ENCODE data around the gene ABTB2.
A peak's percentile ranks its signal among the peaks of the same experiment; 100 is the strongest.

The ABTB2 gene

GRCh38 chr11:34300926-34301295, 56.9 kb downstream of the ABTB2 start:
- no peak overlapping the region for H3K4me3 ChIP-seq (ENCODE audit: low read length in 2 of 2)
- no peak overlapping the region for H4K8ac ChIP-seq (ENCODE audit: low read depth, low read length)
- no peak overlapping the region for H3K4me2 ChIP-seq (ENCODE audit: insufficient read depth, low read length, poor library complexity, severe bottlenecking)
- H3K23ac ChIP-seq (ENCODE audit: low read depth, low read length, poor library complexity): no peak overlapping the region
- H4K91ac ChIP-seq (ENCODE audit: low read depth, low read length, poor library complexity): no peak overlapping the region
- peak overlapping the region; percentile 19 for H2AFZ ChIP-seq (ENCODE audit: low read length)
- H3K14ac ChIP-seq (ENCODE audit: low read length): no peak overlapping the region
- H3K9ac ChIP-seq (ENCODE audit: low read depth, low read length, poor library complexity): no peak overlapping the region
- H3K79me1 ChIP-seq (ENCODE audit: low read depth, low read length): no peaks in the 10 kb centered on the region
- no peaks in the 10 kb centered on the region for H3K36me3 ChIP-seq (replicated peaks in 1 of 2; ENCODE audit: control insufficient read depth in 2 of 2, insufficient read depth in 2 of 2, low read length in 2 of 2)
- H3K4me1 ChIP-seq (ENCODE audit: control insufficient read depth in 2 of 2, insufficient read depth in 1 of 2, low read depth in 1 of 2, low read length in 2 of 2): peaks cover 5 to 13% of the 10 kb centered on the region in 2 donors
- H3K27me3 ChIP-seq (ENCODE audit: control insufficient read depth in 3 of 3, insufficient read depth in 3 of 3, low read depth in 1 of 3, low read length in 3 of 3): no peaks in the 10 kb centered on the region
- no peak overlapping the region for H2AK5ac ChIP-seq (ENCODE audit: low read depth, low read length)
- no peak overlapping the region for H3K4ac ChIP-seq (ENCODE audit: low read length)
- no peak overlapping the region for H2BK120ac ChIP-seq (ENCODE audit: low read depth, low read length)
- WGBS, 2 donors (ENCODE audit: extremely low coverage in 2 of 2, insufficient read length in 2 of 2, insufficient replicate concordance in 1 of 2): no CpG with 5 or more reads among the region's 3 CpGs
- H3K18ac ChIP-seq (ENCODE audit: low read length): no peak overlapping the region
- no peak overlapping the region for H2BK12ac ChIP-seq (ENCODE audit: low read length)
- no peak overlapping the region for H2BK15ac ChIP-seq (ENCODE audit: low read length)
- H3K9me3 ChIP-seq (replicated peaks in 1 of 2; ENCODE audit: control insufficient read depth in 2 of 2, insufficient read depth in 1 of 2, low read depth in 1 of 2, low read length in 2 of 2): no peaks in the 10 kb centered on the region
- no peak for DNase-seq (ENCODE audit: low spot score)
- H2BK5ac ChIP-seq (ENCODE audit: low read length): no peak overlapping the region
- H3K27ac ChIP-seq (replicated peaks; ENCODE audit: low read length): no peak overlapping the region

GRCh38 chr11:34300026-34300925, 57.5 kb downstream of the ABTB2 start:
- Histone ChIP-seq H2BK15ac (ENCODE audit: low read length) (no peak overlapping the region), H3K27me3 (ENCODE audit: control insufficient read depth in 3 of 3, insufficient read depth in 3 of 3, low read depth in 1 of 3, low read length in 3 of 3) (no peaks in the 10 kb centered on the region), H2AK5ac (ENCODE audit: low read depth, low read length) (no peak overlapping the region), H3K27ac (replicated peaks; ENCODE audit: low read length) (no peak overlapping the region), H3K9ac (ENCODE audit: low read depth, low read length, poor library complexity) (no peak overlapping the region), H3K4me1 (ENCODE audit: control insufficient read depth in 2 of 2, insufficient read depth in 1 of 2, low read depth in 1 of 2, low read length in 2 of 2) (peaks cover 5 to 13% of the 10 kb centered on the region in 2 donors), H3K9me3 (replicated peaks in 1 of 2; ENCODE audit: control insufficient read depth in 2 of 2, insufficient read depth in 1 of 2, low read depth in 1 of 2, low read length in 2 of 2) (no peaks in the 10 kb centered on the region), H4K8ac (ENCODE audit: low read depth, low read length) (no peak overlapping the region), H2BK5ac (ENCODE audit: low read length) (no peak overlapping the region), H3K4me3 (ENCODE audit: low read length in 2 of 2) (no peak overlapping the region), H3K36me3 (replicated peaks in 1 of 2; ENCODE audit: control insufficient read depth in 2 of 2, insufficient read depth in 2 of 2, low read length in 2 of 2) (no peaks in the 10 kb centered on the region), H3K23ac (ENCODE audit: low read depth, low read length, poor library complexity) (no peak overlapping the region), H3K14ac (ENCODE audit: low read length) (no peak overlapping the region), H3K79me1 (ENCODE audit: low read depth, low read length) (no peaks in the 10 kb centered on the region), H3K18ac (ENCODE audit: low read length) (no peak overlapping the region), H3K4ac (ENCODE audit: low read length) (no peak overlapping the region), H2AFZ (ENCODE audit: low read length) (peak overlapping the region; percentile 25), H2BK120ac (ENCODE audit: low read depth, low read length) (peak overlapping the region; percentile 62), H3K4me2 (ENCODE audit: insufficient read depth, low read length, poor library complexity, severe bottlenecking) (no peak overlapping the region), H2BK12ac (ENCODE audit: low read length) (no peak overlapping the region), H4K91ac (ENCODE audit: low read depth, low read length, poor library complexity) (no peak overlapping the region)
- no peak for DNase-seq (ENCODE audit: low spot score)
- no CpG with 5 or more reads among the region's 11 CpGs for WGBS, 2 donors (ENCODE audit: extremely low coverage in 2 of 2, insufficient read length in 2 of 2, insufficient replicate concordance in 1 of 2)

GRCh38 chr11:34299284-34299972, 58.4 kb downstream of the ABTB2 start:
- Histone ChIP-seq H4K91ac (ENCODE audit: low read depth, low read length, poor library complexity) (no peak overlapping the region), H3K36me3 (replicated peaks in 1 of 2; ENCODE audit: control insufficient read depth in 2 of 2, insufficient read depth in 2 of 2, low read length in 2 of 2) (no peaks in the 10 kb centered on the region), H3K4me2 (ENCODE audit: insufficient read depth, low read length, poor library complexity, severe bottlenecking) (no peak overlapping the region), H3K27me3 (ENCODE audit: control insufficient read depth in 3 of 3, insufficient read depth in 3 of 3, low read depth in 1 of 3, low read length in 3 of 3) (no peaks in the 10 kb centered on the region), H2BK15ac (ENCODE audit: low read length) (no peak overlapping the region), H2BK5ac (ENCODE audit: low read length) (no peak overlapping the region), H3K4ac (ENCODE audit: low read length) (no peak overlapping the region), H2AFZ (ENCODE audit: low read length) (peak overlapping the region; percentile 25), H3K9ac (ENCODE audit: low read depth, low read length, poor library complexity) (no peak overlapping the region), H4K8ac (ENCODE audit: low read depth, low read length) (no peak overlapping the region), H3K4me3 (ENCODE audit: low read length in 2 of 2) (no peak overlapping the region), H2BK120ac (ENCODE audit: low read depth, low read length) (peak overlapping the region; percentile 62), H3K4me1 (ENCODE audit: control insufficient read depth in 2 of 2, insufficient read depth in 1 of 2, low read depth in 1 of 2, low read length in 2 of 2) (peaks cover 5 to 13% of the 10 kb centered on the region in 2 donors), H3K9me3 (replicated peaks in 1 of 2; ENCODE audit: control insufficient read depth in 2 of 2, insufficient read depth in 1 of 2, low read depth in 1 of 2, low read length in 2 of 2) (no peaks in the 10 kb centered on the region), H3K23ac (ENCODE audit: low read depth, low read length, poor library complexity) (no peak overlapping the region), H3K27ac (replicated peaks; ENCODE audit: low read length) (peak overlapping the region; percentile 9), H3K18ac (ENCODE audit: low read length) (peak overlapping the region; percentile 41), H3K14ac (ENCODE audit: low read length) (no peak overlapping the region), H3K79me1 (ENCODE audit: low read depth, low read length) (no peaks in the 10 kb centered on the region), H2AK5ac (ENCODE audit: low read depth, low read length) (no peak overlapping the region), H2BK12ac (ENCODE audit: low read length) (no peak overlapping the region)
- peak; percentile 21 for DNase-seq (ENCODE audit: low spot score)
- no CpG with 5 or more reads among the region's 11 CpGs for WGBS, 2 donors (ENCODE audit: extremely low coverage in 2 of 2, insufficient read length in 2 of 2, insufficient replicate concordance in 1 of 2)

- Histone ChIP-seq H3K4me2 (ENCODE audit: insufficient read depth, low read length, poor library complexity, severe bottlenecking) (no peak overlapping the region), H3K27me3 (ENCODE audit: control insufficient read depth in 3 of 3, insufficient read depth in 3 of 3, low read depth in 1 of 3, low read length in 3 of 3) (no peaks in the 10 kb centered on the region), H3K18ac (ENCODE audit: low read length) (no peak overlapping the region), H3K14ac (ENCODE audit: low read length) (no peak overlapping the region), H2AFZ (ENCODE audit: low read length) (no peak overlapping the region), H2BK5ac (ENCODE audit: low read length) (no peak overlapping the region), H3K36me3 (replicated peaks in 1 of 2; ENCODE audit: control insufficient read depth in 2 of 2, insufficient read depth in 2 of 2, low read length in 2 of 2) (no peaks in the 10 kb centered on the region), H4K8ac (ENCODE audit: low read depth, low read length) (no peak overlapping the region), H3K4me3 (ENCODE audit: low read length in 2 of 2) (no peak overlapping the region), H2BK120ac (ENCODE audit: low read depth, low read length) (no peak overlapping the region), H3K79me1 (ENCODE audit: low read depth, low read length) (no peaks in the 10 kb centered on the region), H3K9me3 (replicated peaks in 1 of 2; ENCODE audit: control insufficient read depth in 2 of 2, insufficient read depth in 1 of 2, low read depth in 1 of 2, low read length in 2 of 2) (no peaks in the 10 kb centered on the region), H3K4ac (ENCODE audit: low read length) (no peak overlapping the region), H3K27ac (replicated peaks; ENCODE audit: low read length) (no peak overlapping the region), H4K91ac (ENCODE audit: low read depth, low read length, poor library complexity) (no peak overlapping the region), H3K9ac (ENCODE audit: low read depth, low read length, poor library complexity) (no peak overlapping the region), H3K4me1 (ENCODE audit: control insufficient read depth in 2 of 2, insufficient read depth in 1 of 2, low read depth in 1 of 2, low read length in 2 of 2) (peaks cover 5 to 13% of the 10 kb centered on the region in 2 donors), H2BK15ac (ENCODE audit: low read length) (no peak overlapping the region), H2AK5ac (ENCODE audit: low read depth, low read length) (no peak overlapping the region), H3K23ac (ENCODE audit: low read depth, low read length, poor library complexity) (no peak overlapping the region), H2BK12ac (ENCODE audit: low read length) (no peak overlapping the region)
- no CpG with 5 or more reads among the region's 2 CpGs for WGBS, 2 donors (ENCODE audit: extremely low coverage in 2 of 2, insufficient read length in 2 of 2, insufficient replicate concordance in 1 of 2)
- DNase-seq (ENCODE audit: low spot score): no peak
These were observed 58.9 kb downstream of the ABTB2 start for GRCh38 chr11:34298871-34299270.
